ENCODE measurements around the gene SYNDIG1L.

DNA sequence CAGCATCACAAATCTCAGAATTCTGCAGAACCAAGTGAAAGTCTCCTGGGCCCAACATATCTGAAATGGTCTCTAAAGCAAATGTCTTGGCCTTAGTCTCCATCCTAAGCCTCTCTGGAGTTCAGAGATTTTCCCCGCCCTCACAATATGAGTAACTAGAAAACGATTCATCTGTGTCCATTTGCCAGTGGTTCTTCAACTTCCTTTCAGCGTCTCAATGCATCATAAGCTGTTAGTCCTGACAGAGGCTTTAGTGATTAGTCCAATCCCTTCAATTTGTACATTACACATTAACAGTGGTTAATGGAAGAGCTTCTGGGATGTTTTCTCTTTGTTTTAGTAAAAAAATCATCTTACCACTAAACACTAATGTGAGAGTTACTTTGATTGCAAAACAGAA lies 49.7 kb upstream of the SYNDIG1L start:
- TF ChIP-seq RFX5 (IDR thresholded peaks at IDR 0.05; ENCODE audit: low read depth, low read length) (no peak), POLR2A (IDR thresholded peaks at IDR 0.05; ENCODE audit: low read depth, low read length) (no peak), FOS (IDR thresholded peaks at IDR 0.05; ENCODE audit: low read depth, low read length) (no peak)
- TF ChIP-seq, protein P1, sequence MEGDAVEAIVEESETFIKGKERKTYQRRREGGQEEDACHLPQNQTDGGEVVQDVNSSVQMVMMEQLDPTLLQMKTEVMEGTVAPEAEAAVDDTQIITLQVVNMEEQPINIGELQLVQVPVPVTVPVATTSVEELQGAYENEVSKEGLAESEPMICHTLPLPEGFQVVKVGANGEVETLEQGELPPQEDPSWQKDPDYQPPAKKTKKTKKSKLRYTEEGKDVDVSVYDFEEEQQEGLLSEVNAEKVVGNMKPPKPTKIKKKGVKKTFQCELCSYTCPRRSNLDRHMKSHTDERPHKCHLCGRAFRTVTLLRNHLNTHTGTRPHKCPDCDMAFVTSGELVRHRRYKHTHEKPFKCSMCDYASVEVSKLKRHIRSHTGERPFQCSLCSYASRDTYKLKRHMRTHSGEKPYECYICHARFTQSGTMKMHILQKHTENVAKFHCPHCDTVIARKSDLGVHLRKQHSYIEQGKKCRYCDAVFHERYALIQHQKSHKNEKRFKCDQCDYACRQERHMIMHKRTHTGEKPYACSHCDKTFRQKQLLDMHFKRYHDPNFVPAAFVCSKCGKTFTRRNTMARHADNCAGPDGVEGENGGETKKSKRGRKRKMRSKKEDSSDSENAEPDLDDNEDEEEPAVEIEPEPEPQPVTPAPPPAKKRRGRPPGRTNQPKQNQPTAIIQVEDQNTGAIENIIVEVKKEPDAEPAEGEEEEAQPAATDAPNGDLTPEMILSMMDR (conservative IDR thresholded peaks at IDR 0.05; ENCODE audit: low read depth, low read length), result no peak
- TF ChIP-seq, protein P2, sequence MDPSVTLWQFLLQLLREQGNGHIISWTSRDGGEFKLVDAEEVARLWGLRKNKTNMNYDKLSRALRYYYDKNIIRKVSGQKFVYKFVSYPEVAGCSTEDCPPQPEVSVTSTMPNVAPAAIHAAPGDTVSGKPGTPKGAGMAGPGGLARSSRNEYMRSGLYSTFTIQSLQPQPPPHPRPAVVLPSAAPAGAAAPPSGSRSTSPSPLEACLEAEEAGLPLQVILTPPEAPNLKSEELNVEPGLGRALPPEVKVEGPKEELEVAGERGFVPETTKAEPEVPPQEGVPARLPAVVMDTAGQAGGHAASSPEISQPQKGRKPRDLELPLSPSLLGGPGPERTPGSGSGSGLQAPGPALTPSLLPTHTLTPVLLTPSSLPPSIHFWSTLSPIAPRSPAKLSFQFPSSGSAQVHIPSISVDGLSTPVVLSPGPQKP (IDR thresholded peaks at IDR 0.05; ENCODE audit: borderline replicate concordance, low read depth, low read length), result no peak
